Measurements from ENCODE around the gene TMEM147.

TMEM147 gene

GRCh38 chr19:35545001-35545854, at the start of gene TMEM147:
TMEM147 (plus strand) TSS chr19:35545626; CDS start chr19:35545740, 114 bp downstream.
- DNase-seq = peak; percentile 94

- no peak for DNase-seq
Measured at GRCh38 chr19:35497406-35497805, 48.0 kb upstream of the TMEM147 start.

- DNase-seq = no peak
Measured at GRCh38 chr19:35498220-35498619, 47.2 kb upstream of the TMEM147 start.

- no peak for DNase-seq
Measured at GRCh38 chr19:35498984-35499527, 46.4 kb upstream of the TMEM147 start.

- DNase-seq = no peak
Measured at GRCh38 chr19:35500611-35501010, 44.8 kb upstream of the TMEM147 start.

- no peak for DNase-seq
Measured at GRCh38 chr19:35501684-35502083, 43.7 kb upstream of the TMEM147 start.

GRCh38 chr19:35502751-35503150, 42.7 kb upstream of the TMEM147 start:
- no peak for DNase-seq

GRCh38 chr19:35506011-35506410, 39.4 kb upstream of the TMEM147 start:
- DNase-seq = no peak

- no peak for DNase-seq
Measured at GRCh38 chr19:35507561-35507960, 37.9 kb upstream of the TMEM147 start.

- no peak for DNase-seq
Measured at GRCh38 chr19:35508129-35508528, 37.3 kb upstream of the TMEM147 start.

- peak; percentile 28 for DNase-seq
Measured at GRCh38 chr19:35509018-35509652, 36.3 kb upstream of the TMEM147 start.

- peak; percentile 90 for DNase-seq
Measured at GRCh38 chr19:35509861-35510625, 35.4 kb upstream of the TMEM147 start.

GRCh38 chr19:35510626-35510964, 34.8 kb upstream of the TMEM147 start:
- DNase-seq = no peak

GRCh38 chr19:35511337-35511736, 34.1 kb upstream of the TMEM147 start:
- DNase-seq = no peak

- no peak for DNase-seq
Measured at GRCh38 chr19:35512831-35513627, 32.4 kb upstream of the TMEM147 start.

- peak; percentile 6 for DNase-seq
Measured at GRCh38 chr19:35513628-35514281, 31.7 kb upstream of the TMEM147 start, which contains the start of gene DMKN. DMKN (minus strand) TSS chr19:35513649; CDS start chr19:35513475, 174 bp downstream.

- DNase-seq = peak; percentile 5
Measured at GRCh38 chr19:35514282-35514809, 31.1 kb upstream of the TMEM147 start.

GRCh38 chr19:35516310-35516709, 29.1 kb upstream of the TMEM147 start:
- no peak for DNase-seq

GRCh38 chr19:35517342-35517741, 28.1 kb upstream of the TMEM147 start:
- DNase-seq = no peak

GRCh38 chr19:35518313-35518712, 27.1 kb upstream of the TMEM147 start:
- DNase-seq = peak; percentile 12

GRCh38 chr19:35519291-35519690, 26.1 kb upstream of the TMEM147 start:
- DNase-seq = no peak

Measured in eye (tissue), 1 donor.